Activated T-helper 2 cell treated with anti-CD3 and anti-CD28 coated beads, Interferon-gamma antibody, Interleukin-2, Interleukin-4, amounts not matched to agents 10 μg/mL and 5 μg/mL and 100 μg/mL, durations not matched to agents 14 hours and 24 hours and 36 hours (primary cell): ENCODE data around the gene SPARCL1. TPM values are rescaled to one million over a fixed set of nuclear protein-coding genes. Genes with fewer than 3 reads are reported as not detected.
A peak's percentile ranks its signal among the peaks of the same experiment; 100 is the strongest.
"Not testable (repeated sequence)": the region's sequence is repeated elsewhere in the genome, so short reads cannot be mapped to it uniquely, and the experiment has no call there.

Experiments used
- DNase-seq: peaks from one replicate; pipeline ENCODE4 v3.0.0; 2021; ENCODE audit warnings: low spot score
- H3K27ac Mint-ChIP-seq: one replicate; pipeline ENCODE4 v1.8.0; 2021; ENCODE audit warnings: mixed read lengths
- H3K27me3 Mint-ChIP-seq: one replicate; pipeline ENCODE4 v1.8.0; 2021; ENCODE audit warnings: low read depth, mixed read lengths
- H3K36me3 Mint-ChIP-seq: one replicate; pipeline ENCODE4 v1.8.0; 2021; ENCODE audit warnings: low read depth, mixed read lengths
- H3K4me1 Mint-ChIP-seq: one replicate; pipeline ENCODE4 v1.8.0; 2021; ENCODE audit warnings: low read depth, mixed read lengths
- H3K4me3 Mint-ChIP-seq: one replicate; pipeline ENCODE4 v1.8.0; 2021; ENCODE audit warnings: low read depth, mild to moderate bottlenecking, moderate library complexity, mixed read lengths
- H3K9me3 Mint-ChIP-seq: one replicate; pipeline ENCODE4 v1.8.0; 2021; ENCODE audit warnings: mixed read lengths
- intact Hi-C: fragments of 100-400 bp; cut with micrococcal nuclease; formaldehyde crosslinking; loops from one replicate; pipeline ENCODE4 v1.15.1; 2023
- total RNA-seq: library from RNA; stranded (reverse); gene quantifications from 2 replicates; pipeline ENCODE4 v1.2.3, GENCODE V29; 2022

The SPARCL1 gene
- total RNA-seq, 1 donor from 2014 or later: not detected

DNA sequence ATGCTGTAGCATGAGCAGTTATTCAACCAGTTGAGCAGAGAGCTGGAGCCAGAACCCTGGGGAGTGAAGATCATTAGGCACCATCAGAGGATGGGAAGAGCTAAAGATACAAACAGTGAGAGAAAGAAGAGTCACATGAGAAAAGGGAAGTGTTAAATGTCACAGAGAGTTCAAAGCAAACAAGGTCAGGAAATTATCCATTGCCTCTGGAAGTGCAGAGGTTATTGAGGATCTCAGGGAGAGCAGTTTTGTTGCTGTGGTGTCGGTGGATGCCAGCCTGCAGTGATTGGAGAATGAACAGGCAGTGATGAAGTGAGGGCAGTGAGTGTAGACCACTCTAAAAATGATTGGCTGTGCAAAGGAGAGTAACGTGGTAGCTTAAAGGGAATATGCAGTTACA, 17.7 kb downstream of the SPARCL1 start:
- no peaks in the 10 kb centered on the region for H3K9me3 Mint-ChIP-seq
- no peak for DNase-seq
- intact Hi-C loops: no loop called here
- H3K4me1 Mint-ChIP-seq: no peaks in the 10 kb centered on the region
- no peak overlapping the region for H3K4me3 Mint-ChIP-seq
- no peak overlapping the region for H3K27ac Mint-ChIP-seq
- H3K27me3 Mint-ChIP-seq: peaks cover 7% of the 10 kb centered on the region
- H3K36me3 Mint-ChIP-seq: no peaks in the 10 kb centered on the region

GRCh38 chr4:87510747-87511146, 18.4 kb downstream of the SPARCL1 start:
- no peak overlapping the region for H3K4me3 Mint-ChIP-seq
- H3K27ac Mint-ChIP-seq: no peak overlapping the region
- H3K36me3 Mint-ChIP-seq: no peaks in the 10 kb centered on the region
- H3K9me3 Mint-ChIP-seq: no peaks in the 10 kb centered on the region
- no peaks in the 10 kb centered on the region for H3K4me1 Mint-ChIP-seq
- H3K27me3 Mint-ChIP-seq: peaks cover 4% of the 10 kb centered on the region
- DNase-seq: no peak
- intact Hi-C loops: no loop called here

GRCh38 chr4:87506974-87507701, 22.0 kb downstream of the SPARCL1 start:
- no peaks in the 10 kb centered on the region for H3K9me3 Mint-ChIP-seq
- intact Hi-C loops: no loop called here
- H3K4me3 Mint-ChIP-seq: no peak overlapping the region
- DNase-seq: no peak
- H3K27me3 Mint-ChIP-seq: peaks cover 4% of the 10 kb centered on the region
- H3K4me1 Mint-ChIP-seq: no peaks in the 10 kb centered on the region
- H3K36me3 Mint-ChIP-seq: no peaks in the 10 kb centered on the region
- H3K27ac Mint-ChIP-seq: no peak overlapping the region

- intact Hi-C loops: no loop called here
- H3K4me3 Mint-ChIP-seq: no peak overlapping the region
- no peaks in the 10 kb centered on the region for H3K9me3 Mint-ChIP-seq
- no peak for DNase-seq
- H3K27me3 Mint-ChIP-seq: no peaks in the 10 kb centered on the region
- no peaks in the 10 kb centered on the region for H3K4me1 Mint-ChIP-seq
- H3K27ac Mint-ChIP-seq: no peak overlapping the region
- no peaks in the 10 kb centered on the region for H3K36me3 Mint-ChIP-seq
Measured at GRCh38 chr4:87505862-87506261, 23.3 kb downstream of the SPARCL1 start.

DNA sequence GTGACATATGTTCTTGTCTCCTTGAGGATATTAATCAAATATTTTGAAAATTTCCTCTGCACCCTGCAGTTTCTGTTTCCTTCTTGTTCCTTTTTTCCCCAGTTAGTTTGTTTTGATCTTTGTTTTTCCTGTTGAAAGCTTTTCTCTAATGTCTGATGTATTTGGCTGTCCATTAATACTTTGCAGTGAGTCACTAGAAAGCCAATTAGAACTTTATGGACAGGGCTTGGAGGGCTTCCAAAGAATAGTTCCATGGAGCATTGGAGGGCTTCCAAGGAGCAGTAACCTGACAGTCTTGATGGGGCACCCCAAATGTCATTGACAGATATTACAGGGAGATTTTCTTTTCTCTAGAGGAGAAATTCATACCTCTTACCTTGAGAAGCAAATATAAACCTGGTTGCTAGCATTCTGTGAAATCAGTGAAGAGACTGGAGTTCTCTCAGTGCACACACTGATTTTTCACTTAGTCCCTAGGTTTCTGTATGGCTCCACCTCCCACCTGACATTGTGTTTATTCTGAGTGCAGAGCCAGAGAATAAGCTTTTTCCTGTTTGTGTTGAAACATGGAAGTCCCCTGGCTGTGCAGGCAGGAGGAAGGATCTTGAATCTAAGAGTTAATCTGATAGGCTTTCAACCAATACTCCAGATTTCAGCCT, 26.5 kb downstream of the SPARCL1 start:
- Mint-ChIP-seq H3K9me3 (no peaks in the 10 kb centered on the region), H3K4me3 (no peak overlapping the region), H3K27ac (no peak overlapping the region), H3K27me3 (no peaks in the 10 kb centered on the region), H3K4me1 (peaks cover 14% of the 10 kb centered on the region), H3K36me3 (no peaks in the 10 kb centered on the region)
- no peak for DNase-seq
- intact Hi-C loops: no loop called here

DNA sequence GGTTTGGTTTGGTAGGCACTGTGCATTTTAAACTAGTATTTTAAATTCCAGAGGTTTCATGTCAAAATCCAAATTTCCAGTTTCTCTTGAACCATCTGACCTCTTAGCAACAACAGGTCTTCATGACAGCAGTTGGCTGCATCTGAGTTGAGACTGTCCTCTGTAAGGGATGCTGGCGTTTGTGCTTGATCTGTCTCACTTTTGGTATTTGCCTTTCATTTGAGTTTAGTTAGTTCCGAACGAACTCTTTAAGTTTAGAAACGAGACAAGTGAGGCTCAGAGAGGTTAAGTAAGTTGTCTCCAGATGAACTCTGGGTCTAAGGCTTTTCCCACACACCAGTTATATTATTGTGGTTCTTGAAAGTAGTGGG, 29.1 kb downstream of the SPARCL1 start:
- intact Hi-C loops: no loop called here
- Mint-ChIP-seq H3K27ac (no peak overlapping the region), H3K27me3 (no peaks in the 10 kb centered on the region), H3K9me3 (no peaks in the 10 kb centered on the region), H3K4me1 (peaks cover 17% of the 10 kb centered on the region), H3K4me3 (no peak overlapping the region), H3K36me3 (no peaks in the 10 kb centered on the region)
- no peak for DNase-seq

GRCh38 chr4:87499403-87500091, 29.6 kb downstream of the SPARCL1 start:
- Mint-ChIP-seq H3K4me3 (peak overlapping the region; percentile 26), H3K27ac (peak overlapping the region; percentile 33), H3K4me1 (peaks cover 17% of the 10 kb centered on the region), H3K9me3 (no peaks in the 10 kb centered on the region), H3K27me3 (no peaks in the 10 kb centered on the region), H3K36me3 (no peaks in the 10 kb centered on the region)
- intact Hi-C loops: loop anchor here (2.0 to 5.0 kb wide), 3 partner anchors 58 to 338 kb away; no protein-coding TSS in a partner anchor
- no peak for DNase-seq

GRCh38 chr4:87498446-87498900, 30.7 kb downstream of the SPARCL1 start:
- intact Hi-C loops: loop anchor here (2.0 to 5.0 kb wide), 3 partner anchors 59 to 339 kb away; no protein-coding TSS in a partner anchor
- no peak for DNase-seq
- Mint-ChIP-seq H3K36me3 (no peaks in the 10 kb centered on the region), H3K27me3 (no peaks in the 10 kb centered on the region), H3K4me3 (no peak overlapping the region), H3K4me1 (peaks cover 17% of the 10 kb centered on the region), H3K27ac (no peak overlapping the region), H3K9me3 (no peaks in the 10 kb centered on the region)

- DNase-seq: no peak
- H3K4me3 Mint-ChIP-seq: no peak overlapping the region
- H3K36me3 Mint-ChIP-seq: no peaks in the 10 kb centered on the region
- H3K9me3 Mint-ChIP-seq: no peaks in the 10 kb centered on the region
- no peaks in the 10 kb centered on the region for H3K27me3 Mint-ChIP-seq
- intact Hi-C loops: loop anchor here (5.0 kb wide), 2 partner anchors 60 to 340 kb away; no protein-coding TSS in a partner anchor
- peaks cover 17% of the 10 kb centered on the region for H3K4me1 Mint-ChIP-seq
- H3K27ac Mint-ChIP-seq: no peak overlapping the region
Measured at GRCh38 chr4:87497578-87497977, 31.6 kb downstream of the SPARCL1 start.

DNA sequence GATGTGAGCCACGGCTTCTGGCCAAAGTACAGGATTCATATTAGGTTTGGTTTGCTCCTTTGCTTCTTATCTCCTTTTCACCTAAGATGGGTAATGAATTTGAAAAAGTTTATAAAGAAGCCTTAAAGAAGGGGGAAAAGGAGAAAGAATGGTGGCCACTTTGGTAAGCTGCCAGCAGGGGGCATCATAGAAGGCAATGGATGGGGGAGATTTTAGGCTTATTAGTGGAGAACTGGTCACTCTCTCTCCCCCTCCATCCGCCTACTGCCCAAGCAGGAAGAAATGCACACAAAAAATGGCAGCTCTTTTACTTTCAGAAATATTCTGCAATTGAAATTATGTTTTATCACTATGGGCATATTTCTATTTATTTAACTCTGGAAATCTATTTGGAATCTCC, 32.0 kb downstream of the SPARCL1 start:
- Mint-ChIP-seq H3K4me3 (no peak overlapping the region), H3K9me3 (no peaks in the 10 kb centered on the region), H3K4me1 (peaks cover 17% of the 10 kb centered on the region), H3K36me3 (no peaks in the 10 kb centered on the region), H3K27me3 (no peaks in the 10 kb centered on the region), H3K27ac (no peak overlapping the region)
- no peak for DNase-seq
- intact Hi-C loops: loop anchor here (5.0 kb wide), 2 partner anchors 60 to 340 kb away; no protein-coding TSS in a partner anchor

DNA sequence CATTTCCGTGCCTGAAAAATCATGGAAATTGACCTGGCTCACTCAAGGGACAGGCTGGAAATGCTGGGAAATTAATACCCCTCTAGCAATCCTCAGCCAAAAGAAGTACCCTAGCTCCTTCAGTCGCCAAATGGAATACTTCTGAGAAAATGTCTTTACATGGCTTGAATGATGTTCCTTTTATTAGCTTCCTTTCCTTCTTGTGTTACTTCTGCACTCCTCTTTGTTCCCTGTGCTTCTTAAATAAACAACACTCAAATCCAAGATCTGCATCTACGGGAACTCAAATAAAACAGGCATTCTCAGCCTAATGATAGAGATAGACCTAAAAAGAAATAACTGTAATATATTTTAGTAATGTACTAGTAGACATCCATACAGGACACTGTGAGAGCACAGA, 36.1 kb downstream of the SPARCL1 start:
- Mint-ChIP-seq H3K36me3 (no peaks in the 10 kb centered on the region), H3K27me3 (no peaks in the 10 kb centered on the region), H3K4me3 (no peak overlapping the region), H3K4me1 (peaks cover 6% of the 10 kb centered on the region), H3K27ac (no peak overlapping the region), H3K9me3 (no peaks in the 10 kb centered on the region)
- intact Hi-C loops: no loop called here
- no peak for DNase-seq

- H3K9me3 Mint-ChIP-seq, H3K4me3 Mint-ChIP-seq, H3K36me3 Mint-ChIP-seq, H3K27me3 Mint-ChIP-seq, intact Hi-C loops, DNase-seq, H3K27ac Mint-ChIP-seq, H3K4me1 Mint-ChIP-seq: not testable (repeated sequence)
Measured at GRCh38 chr4:87491851-87492250, 37.3 kb downstream of the SPARCL1 start.

- Mint-ChIP-seq H3K27ac (no peak overlapping the region), H3K9me3 (no peaks in the 10 kb centered on the region), H3K4me3 (no peak overlapping the region), H3K27me3 (no peaks in the 10 kb centered on the region), H3K36me3 (no peaks in the 10 kb centered on the region), H3K4me1 (peaks cover 2% of the 10 kb centered on the region)
- no peak for DNase-seq
- intact Hi-C loops: no loop called here
Measured at GRCh38 chr4:87491436-87491835, 37.7 kb downstream of the SPARCL1 start.
